ENCODE measurements around the gene PDZD7. TPM values are rescaled to one million over a fixed set of nuclear protein-coding genes. Genes with fewer than 3 reads are reported as not detected.

The PDZD7 gene
- total and polyA plus RNA-seq, 9 of the 15 experiments (the other 6 are each of a cell fraction or from before 2014, with no cell fraction given): 0.04 to 0.24 (median 0.08) TPM; not detected in 3

- Histone ChIP-seq H3K9me1 (ENCODE audit: control insufficient read depth, insufficient read depth, low read length) (no peaks in the 10 kb centered on the region), H3K27me3 (ENCODE audit: control insufficient read depth in 2 of 2, insufficient read depth in 2 of 2, low read length in 2 of 2) (no peaks in the 10 kb centered on the region), H3K27ac (ENCODE audit: extremely low read depth, low read depth, low read length) (peak overlapping the region; percentile 100), H2AFZ (ENCODE audit: low read depth, low read length) (peak overlapping the region; percentile 100), H3K4me2 (ENCODE audit: insufficient read depth, low read length) (peak overlapping the region; percentile 93), H3K4me3 (peak overlapping the region; percentile 53), H3K36me3 (ENCODE audit: control insufficient read depth, insufficient read depth, low read length) (peaks cover 19% of the 10 kb centered on the region; the same call in 2 of the 3 replicates), H4K20me1 (replicated peaks; ENCODE audit: control insufficient read depth, insufficient read depth, low read length) (no peaks in the 10 kb centered on the region), H3K4me1 (replicated peaks in 1 of 2; ENCODE audit: control insufficient read depth in 2 of 2, insufficient read depth in 2 of 2, low read length in 2 of 2) (peaks cover 34 to 49% of the 10 kb centered on the region in 2 experiments), H3K79me2 (ENCODE audit: control insufficient read depth, insufficient read depth, low read length) (peaks cover 76% of the 10 kb centered on the region), H3K9ac (ENCODE audit: insufficient read depth in 1 of 2, low read depth in 2 of 2, low read length in 2 of 2) (peak overlapping the region; percentile 97 to 99), H3K9me3 (replicated peaks; ENCODE audit: control insufficient read depth, insufficient read depth, low read depth, low read length) (no peaks in the 10 kb centered on the region)
- in situ Hi-C loops (cut with MboI) (no loop called here), intact Hi-C loops (cut with micrococcal nuclease) (loop anchor here (1.0 to 10.0 kb wide), 3 partner anchors 8 to 995 kb away; partner anchors contain the start of gene ARMH3)
- DNase-seq (ENCODE audit: extremely low read depth in 1 of 4, low spot score in 3 of 4) (peak; percentile 44 to 91 (median 63)), FAIRE-seq (no peak), ATAC-seq (peak; percentile 58)
- TSS peak; percentile 85 for BruUV-seq (replicated peaks)
- 0% methylated on average over 33 of the region's 37 CpGs for WGBS (ENCODE audit: insufficient coverage, low coverage, missing lambda C conversion rate)
- CTCF ChIA-PET (ENCODE audit: low intra/inter-chr PET ratio): interaction anchor here (0.6 to 2.4 kb wide), 4 partner anchors 8 to 82 kb away, joined by 3 to 12 read pairs (median 6); no protein-coding TSS in a partner anchor
- POLR2A ChIA-PET: interaction anchor here (1.2 to 2.2 kb wide), 3 partner anchors 12 to 17 kb away, joined by 4 to 13 read pairs (median 7); no protein-coding TSS in a partner anchor
- TF ChIP-seq RBBP5 (IDR thresholded peaks at IDR 0.05; ENCODE audit: borderline replicate concordance, insufficient read depth, low read length, poor library complexity, severe bottlenecking): peak; percentile 1
- TF ChIP-seq GTF2E2 (tag; IDR thresholded peaks at IDR 0.05): no peak
- TF ChIP-seq KDM1A (IDR thresholded peaks at IDR 0.05): 0 out of 4 replicates have a peak, but pooled peaks of 1 of the 2 experiments have one; percentile 13
- TF ChIP-seq CHD2 (IDR thresholded peaks at IDR 0.05; ENCODE audit: low read depth, low read length): peak; percentile 97
- TF ChIP-seq RAD21 (CRISPR knock-in tag; conservative IDR thresholded peaks at IDR 0.05 in 1 of 2, IDR thresholded peaks at IDR 0.05 in 1 of 2): peak; percentile 71 to 82
- peak; percentile 72 for TF ChIP-seq SMC3 (conservative IDR thresholded peaks at IDR 0.05; ENCODE audit: insufficient read depth, low read depth, low read length)
- TF ChIP-seq RBM25 (IDR thresholded peaks at IDR 0.05; ENCODE audit: low read depth, low read length, severe bottlenecking): peak; percentile 77
- TF ChIP-seq NR1H2 (CRISPR knock-in tag; IDR thresholded peaks at IDR 0.05): no peak
- TF ChIP-seq MYC (IDR thresholded peaks at IDR 0.05; ENCODE audit: low read depth, low read length): peak; percentile 30; the same call in 1 of the 2 replicates
- TF ChIP-seq MYC (CRISPR knock-in tag; IDR thresholded peaks at IDR 0.05; ENCODE audit: borderline replicate concordance, low read depth): no peak
- no peak for TF ChIP-seq TRIM28 (IDR thresholded peaks at IDR 0.05)
- TF ChIP-seq ATF3 (IDR thresholded peaks at IDR 0.05): no peak
- 0 out of 2 replicates have a peak, but pooled peaks have one; percentile 44 for TF ChIP-seq ATF3 (CRISPR knock-in tag; conservative IDR thresholded peaks at IDR 0.05)
- no peak for TF ChIP-seq ZNF644 (tag; IDR thresholded peaks at IDR 0.05; ENCODE audit: low read depth)
- TF ChIP-seq TAF1 (IDR thresholded peaks at IDR 0.05; ENCODE audit: control insufficient read depth, extremely low read depth, insufficient read depth, low read length, severe bottlenecking): peak; percentile 15
- peak; percentile 38 for TF ChIP-seq BRD9 (IDR thresholded peaks at IDR 0.05; ENCODE audit: low read depth, partially characterized antibody)
- peak; percentile 37; the same call in 1 of the 2 replicates for TF ChIP-seq ELF1 (tag; IDR thresholded peaks at IDR 0.05)
- peak in 1 of 2 experiments; percentile 34; a peak in 2 of 4 replicates for TF ChIP-seq MNT (conservative IDR thresholded peaks at IDR 0.05)
These were observed 29.4 kb upstream of the PDZD7 start for GRCh38 chr10:101060036-101060950.
